GM21576 (cell line): Measurements from ENCODE around the gene SQSTM1.
A peak's percentile ranks its signal among the peaks of the same experiment; 100 is the strongest.
"Not testable (repeated sequence)": the region's sequence is repeated elsewhere in the genome, so short reads cannot be mapped to it uniquely, and the experiment has no call there.

Experiments used
- ATAC-seq: cut with Tn5 transposase; IDR thresholded peaks from one replicate; pipeline ENCODE4 v1.9.1; 2021; ENCODE audit warnings: mild to moderate bottlenecking, moderate library complexity; ENCODE audit not compliant: unreplicated experiment

The SQSTM1 gene

DNA sequence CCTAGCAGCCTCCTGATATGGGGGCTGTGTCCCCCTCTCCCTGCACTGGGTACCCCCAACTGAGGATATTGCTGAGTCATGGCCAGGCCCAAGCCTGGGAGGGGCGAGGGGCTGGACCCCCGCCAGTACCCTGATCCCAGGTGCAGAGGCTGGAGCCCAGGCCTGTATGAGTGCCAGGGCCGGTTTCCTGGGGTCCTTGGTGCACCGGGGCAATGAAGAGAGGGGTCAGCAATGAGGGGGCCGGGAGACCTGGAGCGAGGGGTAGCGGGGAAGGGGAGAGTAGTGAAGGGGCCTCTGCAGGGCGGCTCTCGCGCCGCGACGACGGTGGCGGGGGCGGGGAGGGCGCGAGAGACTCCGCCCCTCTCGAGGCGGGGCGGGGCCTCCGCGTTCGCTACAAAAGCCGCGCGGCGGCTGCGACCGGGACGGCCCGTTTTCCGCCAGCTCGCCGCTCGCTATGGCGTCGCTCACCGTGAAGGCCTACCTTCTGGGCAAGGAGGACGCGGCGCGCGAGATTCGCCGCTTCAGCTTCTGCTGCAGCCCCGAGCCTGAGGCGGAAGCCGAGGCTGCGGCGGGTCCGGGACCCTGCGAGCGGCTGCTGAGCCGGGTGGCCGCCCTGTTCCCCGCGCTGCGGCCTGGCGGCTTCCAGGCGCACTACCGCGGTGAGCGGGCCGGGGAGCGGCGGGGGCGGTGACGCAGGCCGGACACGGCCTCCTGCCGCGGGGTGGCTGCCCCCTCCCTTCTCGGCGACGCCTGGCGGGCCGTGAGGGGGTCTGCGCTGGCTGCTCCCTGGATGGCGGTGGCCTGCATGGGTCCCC lies at the start of gene SQSTM1:
TSS of gene SQSTM1 (plus strand) at position 423 of the 815 bp plus-strand sequence. CDS start at position 455, 32 bp downstream.
- ATAC-seq, result peak; percentile 34

DNA sequence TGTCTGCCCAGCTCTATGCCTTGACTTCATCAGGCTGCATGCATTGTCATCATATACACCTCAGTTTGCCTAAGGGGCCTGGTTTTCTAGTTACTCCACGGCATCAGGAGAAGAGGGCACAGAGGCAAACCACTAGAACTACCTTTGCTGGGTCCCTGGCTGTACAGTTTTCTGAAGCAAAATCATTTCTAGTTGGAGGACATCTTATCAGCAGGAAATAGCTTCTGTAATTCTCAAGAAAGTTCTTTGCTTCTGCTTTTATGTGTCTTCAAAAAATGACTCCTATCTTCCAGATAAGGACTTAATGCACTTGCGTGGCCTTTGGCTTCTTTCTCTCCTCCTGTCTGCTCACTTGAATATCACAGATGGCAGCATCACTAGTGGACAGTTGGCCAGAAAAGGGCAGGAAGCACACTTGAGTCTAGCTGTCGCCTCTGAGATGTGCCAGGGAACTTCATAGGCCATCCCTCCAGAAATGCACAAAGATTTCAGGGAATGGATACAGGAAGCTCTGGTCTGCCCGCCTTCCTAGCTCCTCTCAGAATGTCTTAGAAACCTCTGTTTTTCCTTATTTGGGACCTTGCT lies 49.3 kb upstream of the SQSTM1 start:
- ATAC-seq, result no peak

DNA sequence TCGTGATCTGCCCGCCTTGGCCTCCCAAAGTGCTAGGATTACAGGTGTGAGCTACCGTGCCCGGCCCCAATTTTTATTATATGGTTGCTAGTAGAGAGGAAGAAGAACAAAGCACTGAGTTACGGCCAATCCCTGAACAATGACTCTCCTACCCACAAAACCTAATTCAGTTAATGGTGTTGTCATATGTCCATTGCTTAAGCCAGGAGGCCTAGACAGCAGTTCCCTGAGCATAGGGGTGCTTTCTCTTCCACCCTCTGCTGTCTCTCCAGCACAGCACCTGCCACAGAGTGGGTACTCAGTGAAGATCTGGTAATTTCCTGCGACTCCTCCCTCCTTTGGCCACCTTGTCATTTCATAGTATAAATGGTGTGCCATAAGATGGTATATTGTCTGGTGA lies 48.4 kb upstream of the SQSTM1 start:
- ATAC-seq, result no peak

DNA sequence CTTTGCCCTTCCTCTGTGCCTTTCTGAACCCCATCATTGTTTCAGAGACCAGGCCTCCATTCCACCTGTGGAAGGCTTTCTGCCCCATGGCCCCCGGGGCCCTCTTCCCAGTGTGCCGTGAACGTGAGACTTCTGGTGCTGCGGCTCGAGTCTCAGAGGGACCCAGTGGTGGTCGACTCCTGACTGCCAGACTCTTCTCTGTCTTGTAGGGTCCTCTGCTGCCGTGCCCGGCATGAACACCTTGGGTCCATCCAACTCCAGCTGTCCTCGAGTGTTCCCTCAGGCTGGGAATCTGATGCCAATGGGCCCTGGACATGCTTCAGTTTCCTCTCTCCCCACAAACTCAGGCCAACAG lies 47.0 kb upstream of the SQSTM1 start:
- no peak for ATAC-seq

DNA sequence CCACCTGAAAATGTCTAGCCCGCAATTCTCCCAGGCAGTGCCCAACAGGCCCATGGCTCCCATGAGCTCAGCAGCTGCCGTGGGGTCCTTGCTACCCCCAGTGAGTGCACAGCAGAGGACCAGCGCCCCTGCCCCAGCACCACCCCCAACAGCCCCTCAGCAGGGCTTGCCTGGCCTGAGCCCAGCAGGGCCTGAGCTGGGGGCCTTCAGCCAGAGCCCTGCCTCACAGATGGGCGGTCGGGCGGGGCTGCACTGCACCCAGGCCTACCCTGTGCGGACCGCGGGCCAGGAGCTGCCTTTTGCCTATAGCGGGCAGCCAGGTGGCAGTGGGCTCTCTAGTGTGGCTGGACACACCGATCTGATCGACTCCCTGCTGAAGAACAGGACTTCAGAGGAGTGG lies 46.3 kb upstream of the SQSTM1 start:
- ATAC-seq, result no peak

DNA sequence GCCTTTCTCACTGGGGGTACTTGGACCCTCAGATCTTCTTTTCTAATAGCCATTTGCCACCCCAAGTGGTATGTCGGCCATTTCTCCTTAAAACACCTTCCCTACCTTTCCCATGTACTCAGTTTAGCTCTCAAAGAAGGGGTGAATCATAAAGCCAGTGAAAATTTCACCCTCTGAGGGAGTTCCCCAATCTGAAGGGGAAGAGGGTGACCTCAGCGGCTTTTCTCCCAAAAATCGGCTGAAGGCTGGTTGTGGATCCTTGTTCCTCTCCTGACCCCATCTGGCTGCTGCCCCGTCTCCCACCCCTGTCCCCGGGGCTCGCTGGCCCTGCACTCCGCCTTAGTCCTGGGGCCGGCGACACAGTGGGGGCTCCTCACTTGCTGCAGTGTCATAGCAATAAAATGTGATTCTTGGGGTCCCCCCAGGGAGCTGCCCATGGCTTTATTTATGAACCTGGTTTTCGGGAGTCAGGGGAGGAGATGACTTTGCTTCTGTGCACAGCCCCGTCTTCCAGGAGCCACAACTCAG lies 44.2 kb upstream of the SQSTM1 start:
- ATAC-seq, result no peak

DNA sequence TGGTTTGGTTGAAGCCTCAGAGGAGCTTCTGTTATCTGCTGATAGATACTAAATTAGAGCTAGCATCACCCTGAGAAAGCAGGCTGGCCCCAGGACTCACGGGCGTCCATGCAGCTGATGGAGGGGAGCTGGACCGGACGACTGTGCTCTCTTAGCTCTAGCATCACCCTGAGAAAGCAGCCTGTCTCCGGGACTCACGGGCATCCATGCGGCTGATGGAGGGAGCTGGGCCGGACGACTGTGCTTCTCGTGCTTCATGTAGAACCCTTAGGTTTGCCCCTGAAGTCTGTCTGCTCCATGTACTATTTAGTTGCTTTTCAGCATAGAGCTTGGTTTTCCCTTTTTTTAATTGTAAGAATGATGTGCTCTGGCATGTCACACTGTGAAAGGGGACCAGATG lies 43.2 kb upstream of the SQSTM1 start:
- no peak for ATAC-seq

DNA sequence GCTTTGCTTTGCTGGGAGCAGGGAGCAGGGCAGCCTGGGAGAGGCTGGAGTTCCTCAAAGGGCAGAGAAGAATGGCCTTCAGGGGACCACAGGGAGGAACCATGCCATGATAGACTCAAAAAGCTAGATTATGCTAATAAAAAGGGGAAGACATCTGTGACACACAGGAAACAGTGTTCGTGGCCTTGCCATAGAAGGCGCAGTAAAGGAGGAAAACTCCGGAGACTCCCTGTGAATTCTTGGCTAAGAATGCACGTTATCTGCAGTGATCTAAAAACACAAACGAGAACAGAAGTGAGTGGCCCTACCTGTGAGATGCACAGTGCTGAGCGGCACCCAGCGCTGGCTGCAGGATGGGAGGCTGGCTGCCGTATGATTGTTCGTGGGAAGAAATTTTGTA lies 42.8 kb upstream of the SQSTM1 start:
- no peak for ATAC-seq

DNA sequence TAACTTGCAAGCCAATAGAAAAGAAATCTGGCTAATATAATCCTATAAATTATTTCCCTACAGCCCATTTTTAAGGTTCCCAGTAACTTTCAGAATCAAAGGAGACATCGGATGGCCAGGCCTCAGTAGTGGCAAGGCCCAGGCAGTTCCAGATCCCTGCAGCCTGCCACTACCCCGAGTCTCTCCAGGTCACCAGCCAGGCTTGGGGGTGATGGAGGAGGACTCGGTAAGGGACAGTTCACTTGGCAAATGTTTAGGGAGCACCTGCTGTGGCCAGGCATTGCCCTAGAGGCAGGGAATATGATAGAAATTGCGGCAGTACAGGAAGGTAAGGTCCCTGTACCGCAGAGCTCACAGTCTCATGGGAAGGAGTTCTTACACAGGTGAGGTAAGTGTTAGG lies 42.1 kb upstream of the SQSTM1 start:
- no peak for ATAC-seq

DNA sequence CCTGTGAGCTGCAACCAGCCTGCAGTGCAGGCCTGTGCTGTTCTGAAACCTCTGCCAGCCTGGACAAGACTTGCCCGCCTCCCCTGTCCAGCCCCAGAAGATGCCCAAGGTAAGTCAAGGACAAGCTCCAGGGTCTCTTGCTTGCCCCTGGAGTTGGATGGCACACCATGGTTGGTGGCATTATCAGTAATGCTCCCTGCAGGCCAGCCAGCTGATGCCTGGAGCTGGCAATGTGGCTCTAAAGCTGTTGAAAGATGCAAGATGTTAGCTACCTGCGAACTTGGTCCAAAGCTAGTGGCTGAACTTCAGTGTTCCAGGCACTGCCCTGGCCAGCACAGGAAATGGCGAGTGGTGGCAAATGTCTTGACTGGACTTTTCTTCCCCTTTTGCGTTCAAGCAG lies 40.9 kb upstream of the SQSTM1 start:
- no peak for ATAC-seq

DNA sequence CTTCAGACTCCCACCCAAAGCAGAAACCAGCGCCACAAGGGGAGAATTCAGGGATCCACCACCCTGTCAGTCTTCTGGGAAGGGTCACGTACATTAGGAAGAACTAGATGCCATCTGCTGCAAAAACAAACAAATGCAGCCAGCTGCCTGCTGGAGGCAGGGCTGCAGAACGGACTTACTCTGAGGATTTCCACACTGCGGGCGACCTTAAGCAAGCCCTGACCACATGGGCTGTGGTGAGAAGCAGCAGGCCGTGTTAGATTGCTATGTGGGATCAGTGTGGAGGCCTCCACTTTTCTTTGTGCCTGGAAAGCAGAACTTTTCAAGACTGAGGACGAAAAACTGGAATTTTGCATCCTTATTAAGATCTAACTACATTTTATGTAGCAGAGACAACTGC lies 40.3 kb upstream of the SQSTM1 start:
- no peak for ATAC-seq

DNA sequence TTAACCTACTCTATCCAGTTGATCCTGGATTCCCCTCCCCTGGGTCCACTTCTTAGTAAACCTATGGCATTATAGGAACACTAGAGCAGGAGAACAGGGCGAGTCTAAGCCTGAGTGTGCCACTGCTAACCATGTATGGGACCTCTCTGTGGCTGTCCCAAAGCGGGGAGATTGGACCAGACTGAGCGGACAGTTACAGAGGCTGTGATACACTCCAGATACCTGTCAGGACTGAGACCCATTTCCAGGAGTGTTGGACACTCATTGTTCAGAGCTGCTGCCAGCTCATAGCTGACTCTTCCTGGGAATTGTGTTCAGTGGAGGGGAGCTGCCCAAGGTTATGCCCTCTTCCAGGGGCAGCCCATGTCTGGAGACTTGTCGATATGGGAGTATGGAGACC lies 38.9 kb upstream of the SQSTM1 start:
- ATAC-seq, result no peak

DNA sequence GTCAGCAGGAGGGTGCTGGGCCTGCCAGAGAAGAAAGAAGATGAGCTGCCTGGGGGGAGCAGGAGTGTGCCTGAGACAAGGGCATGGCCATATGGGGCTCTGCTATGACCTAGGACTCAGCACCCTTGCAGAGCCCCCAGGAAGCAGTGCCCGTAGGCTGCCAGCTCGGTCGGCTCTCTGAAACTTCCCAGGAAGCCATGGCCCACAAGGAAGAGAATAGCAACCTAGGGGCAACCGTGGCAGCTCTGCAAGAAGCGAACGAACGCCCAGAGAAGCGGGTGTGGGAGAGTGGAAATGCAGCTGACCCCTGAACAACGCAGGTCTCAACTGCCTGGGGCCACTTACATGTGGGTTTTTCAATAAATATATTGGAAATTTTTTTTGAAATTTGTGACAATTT lies 37.6 kb upstream of the SQSTM1 start:
- ATAC-seq, result no peak

DNA sequence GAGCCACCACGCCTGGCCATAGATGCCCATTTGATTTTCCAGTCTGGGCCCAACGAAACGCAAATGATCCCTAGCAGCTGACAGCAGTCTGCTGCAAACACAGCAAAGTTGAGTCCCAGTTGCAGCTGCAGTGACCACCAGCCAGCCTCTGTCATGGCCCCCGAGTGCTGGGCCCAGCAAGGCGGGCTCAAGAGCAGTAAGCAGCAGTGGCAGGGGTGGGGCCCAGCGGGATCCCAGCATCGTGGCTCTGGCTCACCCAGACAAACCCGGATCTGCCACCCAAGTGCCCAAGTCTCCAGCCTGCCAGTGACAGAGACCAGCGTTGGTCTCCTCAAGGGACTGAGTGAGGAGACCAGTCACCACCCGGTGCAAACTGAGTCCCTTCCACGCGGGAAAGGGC lies 33.8 kb upstream of the SQSTM1 start:
- ATAC-seq, result no peak

DNA sequence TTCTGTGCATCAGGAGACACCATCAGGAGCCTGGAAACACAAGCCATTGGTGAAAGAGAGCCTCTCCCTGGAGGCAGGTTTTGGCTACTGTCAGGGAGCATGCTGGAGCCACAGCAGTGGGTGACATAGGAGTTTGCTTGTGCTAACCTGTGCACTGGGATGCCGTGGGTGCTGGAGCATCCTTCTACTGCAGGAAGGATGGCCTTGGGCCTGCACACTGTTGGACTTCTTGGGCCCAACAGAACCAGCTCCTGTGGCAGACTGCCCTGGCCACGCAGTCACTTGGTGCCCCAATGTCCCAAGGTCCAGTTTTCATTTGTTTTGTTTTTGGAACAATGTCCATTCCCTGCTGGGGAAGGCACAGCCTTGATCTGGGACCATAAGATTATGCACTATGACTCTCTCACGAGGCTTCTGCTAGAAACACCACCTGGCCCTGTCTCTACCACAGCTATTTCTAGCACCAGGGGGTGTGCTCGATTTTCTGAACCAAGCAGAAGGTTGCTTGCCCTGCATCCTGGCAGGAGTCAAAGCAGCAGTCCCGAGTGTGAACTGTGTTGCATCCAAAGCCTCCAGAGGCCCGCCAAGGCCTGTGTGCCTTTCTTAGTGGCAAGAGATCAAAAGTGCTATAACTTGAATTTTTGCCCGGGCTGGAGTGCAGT lies 32.4 kb upstream of the SQSTM1 start:
- ATAC-seq, result no peak

DNA sequence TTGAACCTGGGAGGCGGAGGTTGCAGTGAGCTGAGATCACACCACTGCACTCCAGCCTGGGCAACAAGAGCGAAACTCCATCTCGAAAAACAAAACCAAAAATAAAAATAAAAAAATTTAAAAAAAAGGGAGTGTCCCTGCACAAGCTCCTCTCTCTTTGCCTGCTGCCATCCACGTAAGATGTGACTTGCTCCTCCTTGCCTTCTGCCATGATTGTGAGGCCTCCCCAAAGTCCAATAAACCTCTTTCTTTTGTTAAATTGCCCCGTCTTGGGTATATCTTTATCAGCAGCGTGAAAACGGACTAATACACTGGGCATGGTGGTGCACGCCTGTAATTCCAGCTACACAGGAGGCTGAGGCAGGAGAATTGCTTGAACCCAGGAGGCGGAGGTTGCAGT lies 31.4 kb upstream of the SQSTM1 start:
- not testable (repeated sequence) for ATAC-seq

DNA sequence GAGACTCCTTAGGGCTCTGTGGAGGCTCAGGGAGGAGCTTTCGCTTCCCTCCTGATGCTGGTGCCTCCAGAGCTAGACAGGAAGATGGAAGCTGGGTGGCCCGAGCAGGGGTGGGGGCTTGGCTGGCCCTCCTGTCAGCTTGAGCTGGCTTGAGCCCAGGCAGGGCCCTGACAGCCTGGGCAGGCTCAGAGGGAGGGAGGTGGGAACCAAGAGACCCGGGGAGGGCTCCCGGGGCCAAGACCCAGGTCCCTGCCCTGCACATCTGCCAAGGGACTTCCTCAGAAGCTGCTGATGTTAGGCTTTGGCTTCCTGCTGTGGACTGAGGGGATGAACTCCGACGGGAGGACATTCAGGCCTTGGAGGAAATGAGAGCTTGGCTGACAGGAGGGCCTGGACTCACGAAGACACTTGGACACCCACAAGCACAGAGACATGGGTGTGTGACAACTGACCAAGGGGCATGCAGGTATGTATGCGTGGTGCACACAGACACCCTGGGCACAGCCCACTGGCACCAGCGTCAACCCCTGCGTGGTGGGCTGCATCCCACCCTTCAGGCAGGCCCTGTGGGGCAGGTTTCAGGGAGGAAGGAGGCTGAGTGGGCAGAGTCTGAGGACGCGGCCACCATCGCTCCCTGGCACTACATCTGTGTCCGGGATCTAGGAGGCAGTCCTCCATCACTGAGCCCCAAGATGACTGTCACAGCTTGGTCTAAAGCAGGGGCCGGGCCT lies 28.7 kb upstream of the SQSTM1 start:
- no peak for ATAC-seq

DNA sequence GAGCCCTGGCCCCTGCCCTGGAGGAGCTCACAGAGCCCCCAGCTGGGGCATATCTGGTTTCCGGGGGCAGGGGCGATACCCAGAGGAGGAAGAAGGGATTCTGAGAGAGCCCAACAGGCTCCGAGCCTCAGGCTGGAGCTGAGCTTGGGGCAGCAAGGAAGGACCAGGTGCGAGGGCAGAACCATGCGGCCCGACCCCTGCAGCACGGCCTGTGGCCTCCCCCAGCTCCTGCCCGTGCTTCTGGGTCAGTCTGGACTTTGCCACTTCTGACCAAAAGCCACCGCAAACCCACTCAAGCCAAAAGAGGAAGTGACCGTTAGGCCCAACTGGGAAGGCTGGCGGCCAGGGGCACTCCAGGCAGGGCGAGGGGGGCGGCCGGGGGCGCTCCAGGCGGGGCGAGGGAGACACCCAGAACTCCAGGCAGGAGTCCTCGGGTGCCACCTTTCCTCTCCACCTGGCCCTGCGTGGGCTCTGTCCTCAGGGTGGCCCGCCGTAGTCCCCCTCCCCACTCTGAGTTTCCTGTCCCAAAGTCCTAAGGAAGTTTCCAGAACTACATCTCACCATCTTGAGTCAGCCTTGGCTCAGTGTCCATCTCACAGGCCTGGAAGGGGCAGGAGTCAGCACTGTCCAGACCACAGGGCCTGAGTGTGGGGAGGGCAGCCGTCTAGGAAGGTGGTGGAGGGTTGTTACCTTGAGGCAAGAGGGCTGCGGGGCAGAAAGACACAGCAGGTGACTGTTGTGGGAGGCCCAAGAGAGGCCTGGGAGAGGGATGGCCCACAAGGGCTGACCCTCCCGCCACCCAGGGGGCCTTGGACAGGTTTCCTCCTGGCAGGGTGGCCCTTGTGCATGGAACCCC lies 27.9 kb upstream of the SQSTM1 start:
- no peak for ATAC-seq

DNA sequence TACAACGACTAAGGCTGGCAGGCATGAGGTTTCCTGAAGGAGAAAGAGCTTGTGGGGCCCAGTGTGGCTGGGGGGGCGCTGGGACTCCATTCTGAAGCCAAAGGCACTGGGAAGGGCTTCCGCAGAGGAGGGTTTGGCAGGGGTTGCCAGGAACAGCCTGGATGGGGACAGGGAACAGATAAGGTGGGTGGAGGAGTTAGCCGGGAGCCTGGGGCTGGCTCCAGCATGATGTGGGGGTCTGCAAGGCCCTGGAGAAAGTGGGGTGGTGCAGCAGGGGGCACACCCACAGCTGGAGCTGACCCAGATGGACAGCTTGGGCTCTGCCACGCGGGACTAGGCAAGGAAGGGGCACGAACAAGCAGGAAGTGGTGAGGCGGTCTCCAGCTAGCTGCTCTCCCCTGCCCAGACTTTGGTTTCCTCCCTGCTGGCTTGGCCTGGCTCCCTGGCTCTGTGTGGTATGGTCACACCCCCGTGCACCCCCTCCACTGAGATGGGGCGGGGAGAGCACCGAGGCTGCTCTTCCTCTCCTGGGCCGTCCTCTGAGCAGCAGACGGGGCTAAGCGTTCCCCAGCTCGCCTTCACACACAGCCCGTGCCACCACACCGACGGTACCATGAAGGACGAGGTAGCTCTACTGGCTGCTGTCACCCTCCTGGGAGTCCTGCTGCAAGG lies 27.1 kb upstream of the SQSTM1 start, which contains the start of gene LTC4S:
TSS of gene LTC4S (plus strand) at position 519 of the 672 bp plus-strand sequence. CDS start at position 614, 95 bp downstream.
- no peak for ATAC-seq

DNA sequence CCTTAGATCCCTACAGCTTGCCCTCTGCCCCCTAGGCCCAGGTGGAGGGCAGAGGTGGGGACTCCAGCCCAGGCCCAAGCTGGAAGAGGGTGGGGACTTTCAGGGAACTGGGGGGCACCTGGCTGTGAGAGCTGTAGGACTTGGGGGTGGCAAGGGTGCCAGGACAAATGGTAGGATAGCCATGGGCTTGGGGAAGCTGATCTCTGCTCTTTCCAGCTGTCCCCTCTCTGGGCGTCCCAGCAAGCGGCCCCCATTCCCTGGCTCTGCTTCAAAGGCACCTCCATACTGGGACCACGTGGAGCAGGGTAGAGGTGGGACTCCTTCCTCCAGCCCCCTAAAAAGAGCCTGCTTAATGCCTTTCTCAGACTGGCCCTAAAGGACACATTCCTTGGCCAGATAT lies 26.5 kb upstream of the SQSTM1 start:
- no peak for ATAC-seq
